ENCODE data around the gene KCNN4. TPM values are rescaled to one million over a fixed set of nuclear protein-coding genes. Genes with fewer than 3 reads are reported as not detected.

The KCNN4 gene
- total and polyA plus RNA-seq, 10 of the 15 experiments (the other 5 are each of a cell fraction or from before 2014, with no cell fraction given): 1.4 to 112 (median 77.9) TPM

DNA sequence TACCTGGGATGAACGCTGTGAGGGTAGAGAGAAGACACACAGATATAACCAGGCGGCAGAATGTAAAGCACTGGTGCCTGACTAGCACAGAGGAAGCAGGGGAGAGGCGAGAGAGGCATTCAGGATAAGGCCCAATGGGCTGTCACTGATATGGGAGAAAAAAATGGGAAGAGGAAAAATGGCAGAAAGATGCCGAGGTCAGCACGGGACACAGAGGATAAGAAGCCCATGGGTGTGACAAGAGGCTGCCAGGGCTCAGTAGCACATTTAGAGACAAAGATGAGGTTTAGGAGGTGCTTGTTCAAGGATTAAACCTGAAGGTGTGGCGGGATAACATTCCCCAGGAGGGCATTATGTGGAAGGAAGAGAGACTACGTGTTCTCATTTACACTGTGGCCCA, 31.6 kb downstream of the KCNN4 start:
- DNase-seq (ENCODE audit: low read depth, low spot score): no peak
- intact Hi-C loops (cut with micrococcal nuclease; ENCODE audit: unreplicated experiment): loop anchor here (2.0 to 5.0 kb wide), 2 partner anchors 16 to 82 kb away; no protein-coding TSS in a partner anchor
- TF ChIP-seq, protein P1, sequence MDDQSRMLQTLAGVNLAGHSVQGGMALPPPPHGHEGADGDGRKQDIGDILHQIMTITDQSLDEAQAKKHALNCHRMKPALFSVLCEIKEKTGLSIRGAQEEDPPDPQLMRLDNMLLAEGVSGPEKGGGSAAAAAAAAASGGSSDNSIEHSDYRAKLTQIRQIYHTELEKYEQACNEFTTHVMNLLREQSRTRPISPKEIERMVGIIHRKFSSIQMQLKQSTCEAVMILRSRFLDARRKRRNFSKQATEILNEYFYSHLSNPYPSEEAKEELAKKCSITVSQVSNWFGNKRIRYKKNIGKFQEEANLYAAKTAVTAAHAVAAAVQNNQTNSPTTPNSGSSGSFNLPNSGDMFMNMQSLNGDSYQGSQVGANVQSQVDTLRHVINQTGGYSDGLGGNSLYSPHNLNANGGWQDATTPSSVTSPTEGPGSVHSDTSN (IDR thresholded peaks at IDR 0.05; ENCODE audit: insufficient replicate concordance, low read depth, low read length): no peak
- no peak for TF ChIP-seq NR2C2 (IDR thresholded peaks at IDR 0.05; ENCODE audit: borderline replicate concordance, control insufficient read depth, insufficient read length, low read depth)
- Histone ChIP-seq H3K36me3 (ENCODE audit: control insufficient read depth in 2 of 2, insufficient read depth in 2 of 2, low read length in 1 of 2) (peaks cover 17 to 34% of the 10 kb centered on the region in 2 experiments; a peak in 3 of 4 replicates), H3K4me3 (0 out of 2 replicates have a peak overlapping the region, but pooled peaks have one; percentile 18), H2AFZ (ENCODE audit: control insufficient read depth, low read depth, low read length) (no peak overlapping the region), H3K9me3 (replicated peaks; ENCODE audit: control insufficient read depth, insufficient read depth, low read length) (no peaks in the 10 kb centered on the region), H4K20me1 (ENCODE audit: control insufficient read depth, insufficient read depth) (no peaks in the 10 kb centered on the region), H3K27ac (ENCODE audit: control insufficient read depth, insufficient read depth) (peak overlapping the region; percentile 87), H3K9ac (ENCODE audit: control insufficient read depth, insufficient read depth, low read length) (peak overlapping the region; percentile 49; the same call in 1 of the 2 replicates), H3K4me2 (ENCODE audit: control insufficient read depth, insufficient read depth) (peak overlapping the region; percentile 82), H3K4me1 (ENCODE audit: control insufficient read depth, insufficient read depth, low read length) (peaks cover 49% of the 10 kb centered on the region), H3K79me2 (ENCODE audit: control insufficient read depth, insufficient read depth, low read length) (peaks cover 33% of the 10 kb centered on the region), H3K27me3 (replicated peaks in 1 of 2; ENCODE audit: control insufficient read depth in 2 of 2, insufficient read depth in 2 of 2, low read length in 1 of 2) (no peaks in the 10 kb centered on the region)
- no TSS peak for BruUV-seq (replicated peaks)
- WGBS (ENCODE audit: insufficient coverage, insufficient replicate concordance, low lambda C conversion rate, missing lambda C conversion rate): 81% methylated on average over 7 of the region's 7 CpGs
- ATAC-seq: no peak
- RAD21 ChIA-PET (ENCODE audit: unreplicated experiment): interaction anchor here (1.0 to 8.2 kb wide), 4 partner anchors 16 to 81 kb away, joined by 3 to 118 read pairs (median 12); partner anchors contain the start of gene KCNN4
- no peak for FAIRE-seq
- POLR2A ChIA-PET: interaction anchor here (0.7 to 13.5 kb wide), 3 partner anchors 16 to 79 kb away, joined by 6 to 307 read pairs (median 79); partner anchors contain the start of genes KCNN4 and PLAUR
- CTCF ChIA-PET: interaction anchor here (1.5 to 8.1 kb wide), 4 partner anchors 15 to 81 kb away, joined by 6 to 144 read pairs (median 73); partner anchors contain the start of gene KCNN4
- SMC1A ChIA-PET (ENCODE audit: uncharacterized antibody, unreplicated experiment): interaction anchor here (1.3 to 10.1 kb wide), 3 partner anchors 17 to 32 kb away, joined by 5 to 186 read pairs (median 11); partner anchors contain the start of gene KCNN4
- in situ Hi-C loops (cut with MboI): loop anchor here (5.0 kb wide), 1 partner anchor 38 kb away; no protein-coding TSS in a partner anchor

DNA sequence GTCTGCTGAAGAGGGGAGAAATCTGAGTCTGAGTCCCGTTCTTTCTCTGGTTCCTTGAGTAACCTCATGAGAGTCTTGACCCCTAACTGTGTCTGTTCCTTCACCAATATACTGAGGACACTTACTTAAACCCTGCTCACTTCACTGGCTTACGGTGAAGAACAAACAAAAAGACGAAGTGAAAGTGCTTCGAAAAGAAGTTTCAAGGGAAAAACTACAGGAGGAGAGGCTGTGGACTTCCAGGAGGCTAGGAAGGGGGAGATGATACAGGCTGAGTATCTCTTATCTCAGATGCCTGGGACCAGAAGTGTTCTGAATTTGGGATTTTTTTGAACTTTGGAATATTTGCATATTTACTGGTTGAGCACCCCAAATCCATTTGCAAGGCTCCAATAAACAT, 32.1 kb downstream of the KCNN4 start:
- peaks cover 33% of the 10 kb centered on the region for H3K79me2 ChIP-seq (ENCODE audit: control insufficient read depth, insufficient read depth, low read length)
- 0 out of 2 replicates have a peak overlapping the region, but pooled peaks have one; percentile 18 for H3K4me3 ChIP-seq
- H3K9me3 ChIP-seq (replicated peaks; ENCODE audit: control insufficient read depth, insufficient read depth, low read length): no peaks in the 10 kb centered on the region
- peaks cover 17 to 38% of the 10 kb centered on the region in 2 experiments; a peak in 3 of 4 replicates for H3K36me3 ChIP-seq (ENCODE audit: control insufficient read depth in 2 of 2, insufficient read depth in 2 of 2, low read length in 1 of 2)
- intact Hi-C loops (cut with micrococcal nuclease; ENCODE audit: unreplicated experiment): loop anchor here (2.0 to 5.0 kb wide), 2 partner anchors 16 to 81 kb away; no protein-coding TSS in a partner anchor
- peaks cover 49% of the 10 kb centered on the region for H3K4me1 ChIP-seq (ENCODE audit: control insufficient read depth, insufficient read depth, low read length)
- H3K27me3 ChIP-seq (replicated peaks in 1 of 2; ENCODE audit: control insufficient read depth in 2 of 2, insufficient read depth in 2 of 2, low read length in 1 of 2): no peaks in the 10 kb centered on the region
- in situ Hi-C loops (cut with MboI): loop anchor here (5.0 kb wide), 1 partner anchor 39 kb away; no protein-coding TSS in a partner anchor
- ATAC-seq (peak; percentile 32), FAIRE-seq (no peak), DNase-seq (ENCODE audit: low read depth, low spot score) (no peak)
- ChIA-PET CTCF (interaction anchor here (0.9 to 8.1 kb wide), 5 partner anchors 16 to 80 kb away, joined by 3 to 144 read pairs (median 10); partner anchors contain the start of gene KCNN4), POLR2A (interaction anchor here (0.6 to 13.5 kb wide), 4 partner anchors 16 to 206 kb away, joined by 4 to 307 read pairs (median 42); partner anchors contain the start of gene KCNN4), RAD21 (ENCODE audit: unreplicated experiment) (interaction anchor here (1.0 to 8.2 kb wide), 5 partner anchors 11 to 81 kb away, joined by 4 to 118 read pairs (median 7); partner anchors contain the start of gene KCNN4), SMC1A (ENCODE audit: uncharacterized antibody, unreplicated experiment) (interaction anchor here (0.9 to 10.1 kb wide), 3 partner anchors 17 to 31 kb away, joined by 5 to 186 read pairs (median 5); no protein-coding TSS in a partner anchor)
- H3K4me2 ChIP-seq (ENCODE audit: control insufficient read depth, insufficient read depth): peak overlapping the region; percentile 82
- peak overlapping the region; percentile 87 for H3K27ac ChIP-seq (ENCODE audit: control insufficient read depth, insufficient read depth)
- H2AFZ ChIP-seq (ENCODE audit: control insufficient read depth, low read depth, low read length): no peak overlapping the region
- no peaks in the 10 kb centered on the region for H4K20me1 ChIP-seq (ENCODE audit: control insufficient read depth, insufficient read depth)
- 32% methylated on average over 4 of the region's 4 CpGs for WGBS (ENCODE audit: insufficient coverage, insufficient replicate concordance, low lambda C conversion rate, missing lambda C conversion rate)
- BruUV-seq (replicated peaks): no TSS peak
- peak overlapping the region; percentile 49 for H3K9ac ChIP-seq (ENCODE audit: control insufficient read depth, insufficient read depth, low read length)
- TF ChIP-seq FOXK2 (IDR thresholded peaks at IDR 0.05) (no peak), IKZF2 (IDR thresholded peaks at IDR 0.05) (peak; percentile 52 to 70), ZBED1 (IDR thresholded peaks at IDR 0.05; ENCODE audit: borderline replicate concordance) (no peak), TCF7 (IDR thresholded peaks at IDR 0.05; ENCODE audit: borderline replicate concordance) (no peak), SPI1 (IDR thresholded peaks at IDR 0.05; ENCODE audit: borderline replicate concordance, insufficient read depth, low read depth, low read length) (peak; percentile 66), YBX1 (IDR thresholded peaks at IDR 0.05) (no peak), SIX5 (IDR thresholded peaks at IDR 0.05; ENCODE audit: low read depth, low read length, severe bottlenecking) (peak; percentile 20), EGR1 (IDR thresholded peaks at IDR 0.05; ENCODE audit: borderline replicate concordance in 1 of 2, low read depth in 2 of 2, low read length in 2 of 2) (no peak), CHD4 (IDR thresholded peaks at IDR 0.05) (no peak), RB1 (IDR thresholded peaks at IDR 0.05; ENCODE audit: borderline replicate concordance) (no peak)
- TF ChIP-seq, protein P2, sequence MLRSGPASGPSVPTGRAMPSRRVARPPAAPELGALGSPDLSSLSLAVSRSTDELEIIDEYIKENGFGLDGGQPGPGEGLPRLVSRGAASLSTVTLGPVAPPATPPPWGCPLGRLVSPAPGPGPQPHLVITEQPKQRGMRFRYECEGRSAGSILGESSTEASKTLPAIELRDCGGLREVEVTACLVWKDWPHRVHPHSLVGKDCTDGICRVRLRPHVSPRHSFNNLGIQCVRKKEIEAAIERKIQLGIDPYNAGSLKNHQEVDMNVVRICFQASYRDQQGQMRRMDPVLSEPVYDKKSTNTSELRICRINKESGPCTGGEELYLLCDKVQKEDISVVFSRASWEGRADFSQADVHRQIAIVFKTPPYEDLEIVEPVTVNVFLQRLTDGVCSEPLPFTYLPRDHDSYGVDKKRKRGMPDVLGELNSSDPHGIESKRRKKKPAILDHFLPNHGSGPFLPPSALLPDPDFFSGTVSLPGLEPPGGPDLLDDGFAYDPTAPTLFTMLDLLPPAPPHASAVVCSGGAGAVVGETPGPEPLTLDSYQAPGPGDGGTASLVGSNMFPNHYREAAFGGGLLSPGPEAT (IDR thresholded peaks at IDR 0.05; ENCODE audit: low read depth): 0 out of 2 replicates have a peak, but pooled peaks have one; percentile 42
